Activated CD4-positive, CD25-positive, alpha-beta regulatory T cell (primary cell): ENCODE data around the gene ABCA7.
A peak's percentile ranks its signal among the peaks of the same experiment; 100 is the strongest.
"Not testable (repeated sequence)": the region's sequence is repeated elsewhere in the genome, so short reads cannot be mapped to it uniquely, and the experiment has no call there.

ENCODE experiments used
- DNase-seq, 4 experiments: peaks; one replicate each; lab custom pipeline; 2025; lab: John Stamatoyannopoulos, UW

Gene ABCA7

GRCh38 chr19:1105008-1105872 lies 65.3 kb downstream of the ABCA7 start:
- no peak for DNase-seq

GRCh38 chr19:1105873-1106840 lies 66.2 kb downstream of the ABCA7 start:
- no peak for DNase-seq

- no peak for DNase-seq
These were observed 67.1 kb downstream of the ABCA7 start for GRCh38 chr19:1106841-1107660.

GRCh38 chr19:1107661-1108261 lies 67.9 kb downstream of the ABCA7 start:
- DNase-seq, result no peak

- DNase-seq, result no peak
These were observed 68.6 kb downstream of the ABCA7 start for GRCh38 chr19:1108291-1109031.

GRCh38 chr19:1109032-1109551 lies 69.2 kb downstream of the ABCA7 start:
- no peak for DNase-seq

GRCh38 chr19:1109697-1110671 lies 70.1 kb downstream of the ABCA7 start:
- DNase-seq, result no peak

GRCh38 chr19:1110809-1111640 lies 71.1 kb downstream of the ABCA7 start:
- no peak for DNase-seq

GRCh38 chr19:1111641-1112267 lies 71.8 kb downstream of the ABCA7 start:
- DNase-seq, result no peak

- no peak for DNase-seq
These were observed 72.5 kb downstream of the ABCA7 start for GRCh38 chr19:1112268-1113029.

- DNase-seq, result peak; percentile 54 to 75 (median 66)
These were observed 73.4 kb downstream of the ABCA7 start for GRCh38 chr19:1113030-1113985.

GRCh38 chr19:1113986-1114483 lies 74.1 kb downstream of the ABCA7 start:
- no peak for DNase-seq

- DNase-seq, result not testable (repeated sequence)
These were observed 74.8 kb downstream of the ABCA7 start for GRCh38 chr19:1114728-1115127.
